WTC11 (cell line): Measurements from ENCODE around the gene PDZRN3. TPM values are rescaled to one million over a fixed set of nuclear protein-coding genes. Genes with fewer than 3 reads are reported as not detected.

Experiments
- ATAC-seq: fragments of 200-7000 bp; cut with Tn5 transposase; 2 replicates; pipeline ENCODE4 v1.10.0; 2021; ENCODE audit warnings: mild to moderate bottlenecking, moderate library complexity
- CTCF ChIA-PET: fragments of 300-600 bp; sonication (Branson Sonifier 250); formaldehyde crosslinking; loops from one replicate; lab custom pipeline; 2021; ENCODE audit warnings: antibody characterized with exemption; lab: Charles Lee
- POLR2A ChIA-PET: fragments of 350-600 bp; sonication (Branson Sonifier 250); formaldehyde crosslinking; loops from one replicate; lab custom pipeline; 2021; ENCODE audit warnings: antibody characterized with exemption; lab: Charles Lee
- DNase-seq: peaks from one replicate; pipeline ENCODE4 v3.0.0; 2021; ENCODE audit warnings: low spot score
- H3K27ac Mint-ChIP-seq: 2 replicates; pipeline ENCODE4 v1.8.0; 2021; ENCODE audit warnings: mixed read lengths
- H3K27me3 Mint-ChIP-seq: 2 replicates; pipeline ENCODE4 v1.8.0; 2021; ENCODE audit warnings: low read depth, mild to moderate bottlenecking, moderate library complexity, mixed read lengths
- H3K36me3 Mint-ChIP-seq: 2 replicates; pipeline ENCODE4 v1.8.0; 2021; ENCODE audit warnings: mixed read lengths
- H3K4me1 Mint-ChIP-seq: 2 replicates; pipeline ENCODE4 v1.8.0; 2022; ENCODE audit warnings: mixed read lengths
- H3K4me3 Mint-ChIP-seq: 2 replicates; pipeline ENCODE4 v1.8.0; 2021; ENCODE audit warnings: mild to moderate bottlenecking, moderate library complexity, mixed read lengths
- H3K9me3 Mint-ChIP-seq: 2 replicates; pipeline ENCODE4 v1.8.0; 2021; ENCODE audit warnings: mixed read lengths
- FOXJ3 ChIP-seq: sonication (generic); formaldehyde crosslinking; IDR thresholded peaks from 2 replicates; pipeline ENCODE4 v1.9.0; 2021; ENCODE audit warnings: missing genetic modification reagents, mild to moderate bottlenecking, borderline replicate concordance
- GRHL2 ChIP-seq: fragments of 250-450 bp; sonication (Bioruptor Pico); IDR thresholded peaks from 2 replicates; pipeline ENCODE4 v1.8.0; 2022; ENCODE audit warnings: mild to moderate bottlenecking, moderate library complexity; ENCODE audit not compliant: insufficient replicate concordance, severe bottlenecking
- JUN ChIP-seq: sonication (generic); formaldehyde crosslinking; IDR thresholded peaks from 2 replicates; pipeline ENCODE4 v1.8.0; 2023; ENCODE audit warnings: mild to moderate bottlenecking, missing genetic modification reagents
- NFATC4 ChIP-seq: fragments of 250-450 bp; sonication (Bioruptor Pico); IDR thresholded peaks from 2 replicates; pipeline ENCODE4 v1.9.0; 2021; ENCODE audit warnings: mild to moderate bottlenecking
- OVOL2 ChIP-seq: fragments of 250-450 bp; sonication (Bioruptor Pico); IDR thresholded peaks from 2 replicates; pipeline ENCODE4 v1.9.0; 2021; ENCODE audit warnings: mild to moderate bottlenecking, borderline replicate concordance
- SMAD4 ChIP-seq: sonication (generic); formaldehyde crosslinking; IDR thresholded peaks from 2 replicates; pipeline ENCODE4 v1.8.0; 2022; ENCODE audit warnings: mild to moderate bottlenecking, missing genetic modification reagents
- SP1 ChIP-seq: sonication (generic); formaldehyde crosslinking; conservative IDR thresholded peaks from 2 replicates; pipeline ENCODE4 v1.8.1; 2022; ENCODE audit warnings: missing genetic modification reagents
- TEAD1 ChIP-seq: sonication (generic); formaldehyde crosslinking; IDR thresholded peaks from 2 replicates; pipeline ENCODE4 v1.8.0; 2022; ENCODE audit warnings: mild to moderate bottlenecking, missing genetic modification reagents
- ZNF317 ChIP-seq: sonication (generic); formaldehyde crosslinking; IDR thresholded peaks from 2 replicates; pipeline ENCODE4 v1.8.1; 2023; ENCODE audit warnings: low read depth, mild to moderate bottlenecking, moderate library complexity, missing genetic modification reagents, borderline replicate concordance
- ZNF423 ChIP-seq: fragments of 250-450 bp; sonication (Bioruptor Pico); IDR thresholded peaks from 2 replicates; pipeline ENCODE4 v2.1.2; 2022; ENCODE audit warnings: mild to moderate bottlenecking, moderate library complexity
- total RNA-seq: library from RNA; stranded (reverse); gene quantifications from 3 replicates; pipeline ENCODE4 v1.2.3, GENCODE V29; 2021
- TF ChIP-seq, protein P1 (sequence below): sonication (generic); formaldehyde crosslinking; conservative IDR thresholded peaks from 2 replicates; pipeline ENCODE4 v1.8.1; 2022; ENCODE audit warnings: mild to moderate bottlenecking, missing genetic modification reagents
- TF ChIP-seq, protein P2 (sequence below): fragments of 250-450 bp; sonication (Bioruptor Pico); IDR thresholded peaks from 2 replicates; pipeline ENCODE4 v1.9.0; 2021; ENCODE audit warnings: moderate library complexity, mild to moderate bottlenecking, inconsistent platforms, borderline replicate concordance
- TF ChIP-seq, protein P3 (sequence below): sonication (generic); formaldehyde crosslinking; IDR thresholded peaks from 2 replicates; pipeline ENCODE4 v1.8.0; 2022; ENCODE audit warnings: missing genetic modification reagents
- TF ChIP-seq, protein P4 (sequence below): fragments of 250-450 bp; sonication (Bioruptor Pico); IDR thresholded peaks from 2 replicates; pipeline ENCODE4 v2.1.2; 2022; ENCODE audit warnings: mild to moderate bottlenecking, moderate library complexity
- TF ChIP-seq, protein P5 (sequence below): fragments of 200-600 bp; IDR thresholded peaks from 2 replicates; pipeline ENCODE4 v1.8.0; 2022; ENCODE audit warnings: antibody characterized with exemption
- TF ChIP-seq, protein P6 (sequence below): sonication (generic); formaldehyde crosslinking; IDR thresholded peaks from 2 replicates; pipeline ENCODE4 v1.8.1; 2022; ENCODE audit warnings: missing genetic modification reagents, borderline replicate concordance
- TF ChIP-seq, protein P7 (sequence below): sonication (generic); formaldehyde crosslinking; IDR thresholded peaks from 2 replicates; pipeline ENCODE4 v1.8.1; 2023; ENCODE audit warnings: mild to moderate bottlenecking, moderate library complexity, missing genetic modification reagents
- TF ChIP-seq, protein P8 (sequence below): sonication (generic); formaldehyde crosslinking; IDR thresholded peaks from 2 replicates; pipeline ENCODE4 v1.8.1; 2023; ENCODE audit warnings: mild to moderate bottlenecking, missing genetic modification reagents
- TF ChIP-seq, protein P9 (sequence below): sonication (generic); formaldehyde crosslinking; IDR thresholded peaks from 2 replicates; pipeline ENCODE4 v1.8.0; 2022; ENCODE audit warnings: mild to moderate bottlenecking, missing genetic modification reagents

Gene PDZRN3
- total RNA-seq, 1 experiment from 2014 or later = 9.5 TPM

DNA sequence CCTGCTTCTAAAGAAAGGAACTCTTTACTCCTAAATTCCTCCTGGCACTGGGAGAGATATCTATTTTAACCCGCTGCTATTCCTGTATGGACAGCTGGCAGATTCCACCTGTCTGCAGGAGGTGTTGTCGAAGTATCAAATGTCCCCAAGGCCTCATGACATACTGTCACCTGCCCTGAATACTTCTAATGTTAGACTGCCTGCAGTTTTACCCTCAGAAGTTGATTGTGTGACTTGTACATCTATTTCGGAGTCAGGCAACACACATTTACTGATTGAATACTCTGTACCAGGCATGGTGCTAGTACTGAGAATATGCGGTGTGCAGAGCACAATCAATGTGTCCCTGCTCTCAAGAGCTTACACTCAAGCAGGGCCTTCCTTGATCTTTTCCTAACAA, 38.6 kb downstream of the PDZRN3 start:
- H3K9me3 Mint-ChIP-seq = peaks cover 6% of the 10 kb centered on the region; the same call in 1 of the 2 replicates
- peaks cover 21% of the 10 kb centered on the region for H3K4me1 Mint-ChIP-seq
- peaks cover 31% of the 10 kb centered on the region for H3K27me3 Mint-ChIP-seq
- no peak for TF ChIP-seq JUN (CRISPR knock-in tag)
- TF ChIP-seq, protein P1, sequence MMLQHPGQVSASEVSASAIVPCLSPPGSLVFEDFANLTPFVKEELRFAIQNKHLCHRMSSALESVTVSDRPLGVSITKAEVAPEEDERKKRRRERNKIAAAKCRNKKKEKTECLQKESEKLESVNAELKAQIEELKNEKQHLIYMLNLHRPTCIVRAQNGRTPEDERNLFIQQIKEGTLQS (CRISPR knock-in tag) = no peak
- no peak for TF ChIP-seq OVOL2 (CRISPR knock-in tag)
- no peak for TF ChIP-seq SMAD4 (CRISPR knock-in tag)
- no peak for TF ChIP-seq GRHL2
- TF ChIP-seq, protein P2, sequence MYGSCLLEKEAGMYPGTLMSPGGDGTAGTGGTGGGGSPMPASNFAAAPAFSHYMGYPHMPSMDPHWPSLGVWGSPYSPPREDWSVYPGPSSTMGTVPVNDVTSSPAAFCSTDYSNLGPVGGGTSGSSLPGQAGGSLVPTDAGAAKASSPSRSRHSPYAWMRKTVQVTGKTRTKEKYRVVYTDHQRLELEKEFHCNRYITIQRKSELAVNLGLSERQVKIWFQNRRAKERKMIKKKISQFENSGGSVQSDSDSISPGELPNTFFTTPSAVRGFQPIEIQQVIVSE (CRISPR knock-in tag) = no peak
- TF ChIP-seq TEAD1 (CRISPR knock-in tag) = no peak
- TF ChIP-seq, protein P3, sequence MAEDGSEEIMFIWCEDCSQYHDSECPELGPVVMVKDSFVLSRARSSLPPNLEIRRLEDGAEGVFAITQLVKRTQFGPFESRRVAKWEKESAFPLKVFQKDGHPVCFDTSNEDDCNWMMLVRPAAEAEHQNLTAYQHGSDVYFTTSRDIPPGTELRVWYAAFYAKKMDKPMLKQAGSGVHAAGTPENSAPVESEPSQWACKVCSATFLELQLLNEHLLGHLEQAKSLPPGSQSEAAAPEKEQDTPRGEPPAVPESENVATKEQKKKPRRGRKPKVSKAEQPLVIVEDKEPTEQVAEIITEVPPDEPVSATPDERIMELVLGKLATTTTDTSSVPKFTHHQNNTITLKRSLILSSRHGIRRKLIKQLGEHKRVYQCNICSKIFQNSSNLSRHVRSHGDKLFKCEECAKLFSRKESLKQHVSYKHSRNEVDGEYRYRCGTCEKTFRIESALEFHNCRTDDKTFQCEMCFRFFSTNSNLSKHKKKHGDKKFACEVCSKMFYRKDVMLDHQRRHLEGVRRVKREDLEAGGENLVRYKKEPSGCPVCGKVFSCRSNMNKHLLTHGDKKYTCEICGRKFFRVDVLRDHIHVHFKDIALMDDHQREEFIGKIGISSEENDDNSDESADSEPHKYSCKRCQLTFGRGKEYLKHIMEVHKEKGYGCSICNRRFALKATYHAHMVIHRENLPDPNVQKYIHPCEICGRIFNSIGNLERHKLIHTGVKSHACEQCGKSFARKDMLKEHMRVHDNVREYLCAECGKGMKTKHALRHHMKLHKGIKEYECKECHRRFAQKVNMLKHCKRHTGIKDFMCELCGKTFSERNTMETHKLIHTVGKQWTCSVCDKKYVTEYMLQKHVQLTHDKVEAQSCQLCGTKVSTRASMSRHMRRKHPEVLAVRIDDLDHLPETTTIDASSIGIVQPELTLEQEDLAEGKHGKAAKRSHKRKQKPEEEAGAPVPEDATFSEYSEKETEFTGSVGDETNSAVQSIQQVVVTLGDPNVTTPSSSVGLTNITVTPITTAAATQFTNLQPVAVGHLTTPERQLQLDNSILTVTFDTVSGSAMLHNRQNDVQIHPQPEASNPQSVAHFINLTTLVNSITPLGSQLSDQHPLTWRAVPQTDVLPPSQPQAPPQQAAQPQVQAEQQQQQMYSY (CRISPR knock-in tag) = no peak
- TF ChIP-seq, protein P4, sequence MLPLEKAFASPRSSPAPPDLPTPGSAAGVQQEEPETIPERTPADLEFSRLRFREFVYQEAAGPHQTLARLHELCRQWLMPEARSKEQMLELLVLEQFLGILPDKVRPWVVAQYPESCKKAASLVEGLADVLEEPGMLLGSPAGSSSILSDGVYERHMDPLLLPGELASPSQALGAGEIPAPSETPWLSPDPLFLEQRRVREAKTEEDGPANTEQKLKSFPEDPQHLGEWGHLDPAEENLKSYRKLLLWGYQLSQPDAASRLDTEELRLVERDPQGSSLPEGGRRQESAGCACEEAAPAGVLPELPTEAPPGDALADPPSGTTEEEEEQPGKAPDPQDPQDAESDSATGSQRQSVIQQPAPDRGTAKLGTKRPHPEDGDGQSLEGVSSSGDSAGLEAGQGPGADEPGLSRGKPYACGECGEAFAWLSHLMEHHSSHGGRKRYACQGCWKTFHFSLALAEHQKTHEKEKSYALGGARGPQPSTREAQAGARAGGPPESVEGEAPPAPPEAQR (CRISPR knock-in tag) = no peak
- TF ChIP-seq, protein P5, sequence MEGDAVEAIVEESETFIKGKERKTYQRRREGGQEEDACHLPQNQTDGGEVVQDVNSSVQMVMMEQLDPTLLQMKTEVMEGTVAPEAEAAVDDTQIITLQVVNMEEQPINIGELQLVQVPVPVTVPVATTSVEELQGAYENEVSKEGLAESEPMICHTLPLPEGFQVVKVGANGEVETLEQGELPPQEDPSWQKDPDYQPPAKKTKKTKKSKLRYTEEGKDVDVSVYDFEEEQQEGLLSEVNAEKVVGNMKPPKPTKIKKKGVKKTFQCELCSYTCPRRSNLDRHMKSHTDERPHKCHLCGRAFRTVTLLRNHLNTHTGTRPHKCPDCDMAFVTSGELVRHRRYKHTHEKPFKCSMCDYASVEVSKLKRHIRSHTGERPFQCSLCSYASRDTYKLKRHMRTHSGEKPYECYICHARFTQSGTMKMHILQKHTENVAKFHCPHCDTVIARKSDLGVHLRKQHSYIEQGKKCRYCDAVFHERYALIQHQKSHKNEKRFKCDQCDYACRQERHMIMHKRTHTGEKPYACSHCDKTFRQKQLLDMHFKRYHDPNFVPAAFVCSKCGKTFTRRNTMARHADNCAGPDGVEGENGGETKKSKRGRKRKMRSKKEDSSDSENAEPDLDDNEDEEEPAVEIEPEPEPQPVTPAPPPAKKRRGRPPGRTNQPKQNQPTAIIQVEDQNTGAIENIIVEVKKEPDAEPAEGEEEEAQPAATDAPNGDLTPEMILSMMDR = no peak
- no peak for TF ChIP-seq ZNF317 (CRISPR knock-in tag)
- TF ChIP-seq, protein P6, sequence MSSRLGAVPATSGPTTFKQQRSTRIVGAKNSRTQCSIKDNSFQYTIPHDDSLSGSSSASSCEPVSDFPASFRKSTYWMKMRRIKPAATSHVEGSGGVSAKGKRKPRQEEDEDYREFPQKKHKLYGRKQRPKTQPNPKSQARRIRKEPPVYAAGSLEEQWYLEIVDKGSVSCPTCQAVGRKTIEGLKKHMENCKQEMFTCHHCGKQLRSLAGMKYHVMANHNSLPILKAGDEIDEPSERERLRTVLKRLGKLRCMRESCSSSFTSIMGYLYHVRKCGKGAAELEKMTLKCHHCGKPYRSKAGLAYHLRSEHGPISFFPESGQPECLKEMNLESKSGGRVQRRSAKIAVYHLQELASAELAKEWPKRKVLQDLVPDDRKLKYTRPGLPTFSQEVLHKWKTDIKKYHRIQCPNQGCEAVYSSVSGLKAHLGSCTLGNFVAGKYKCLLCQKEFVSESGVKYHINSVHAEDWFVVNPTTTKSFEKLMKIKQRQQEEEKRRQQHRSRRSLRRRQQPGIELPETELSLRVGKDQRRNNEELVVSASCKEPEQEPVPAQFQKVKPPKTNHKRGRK (CRISPR knock-in tag) = no peak
- ATAC-seq = no peak
- no peak for DNase-seq
- H3K4me3 Mint-ChIP-seq = no peak overlapping the region
- peaks cover 3% of the 10 kb centered on the region; the same call in 1 of the 2 replicates for H3K36me3 Mint-ChIP-seq
- CTCF ChIA-PET = no interaction called here
- POLR2A ChIA-PET = no interaction called here
- no peak overlapping the region for H3K27ac Mint-ChIP-seq

DNA sequence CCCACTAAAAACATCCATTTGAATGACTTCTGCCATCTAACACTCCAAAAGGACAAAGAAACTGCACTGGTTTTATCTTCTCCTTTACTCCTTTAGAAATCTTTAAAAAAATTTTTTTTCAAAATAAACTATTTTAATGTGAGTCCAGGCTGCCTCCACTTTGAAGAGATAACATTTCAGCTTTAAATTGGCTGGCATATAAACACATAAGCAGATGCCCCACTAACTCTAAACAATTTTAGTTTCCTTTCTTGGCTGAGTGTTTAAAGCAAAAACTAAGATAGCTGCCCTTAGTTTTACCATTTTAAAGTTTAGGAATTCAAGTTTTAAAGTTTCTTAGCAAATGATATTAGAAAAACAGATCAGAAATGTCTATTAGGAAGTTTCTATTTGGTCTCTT, 39.9 kb downstream of the PDZRN3 start:
- ChIA-PET CTCF (no interaction called here), POLR2A (no interaction called here)
- ATAC-seq (no peak), DNase-seq (no peak)
- Mint-ChIP-seq H3K4me1 (peaks cover 16% of the 10 kb centered on the region), H3K4me3 (no peak overlapping the region), H3K27me3 (peaks cover 18% of the 10 kb centered on the region), H3K27ac (no peak overlapping the region), H3K36me3 (peaks cover 3% of the 10 kb centered on the region; the same call in 1 of the 2 replicates), H3K9me3 (peaks cover 6% of the 10 kb centered on the region; the same call in 1 of the 2 replicates)
- TF ChIP-seq, protein P1 (CRISPR knock-in tag) = no peak
- TF ChIP-seq, protein P7, sequence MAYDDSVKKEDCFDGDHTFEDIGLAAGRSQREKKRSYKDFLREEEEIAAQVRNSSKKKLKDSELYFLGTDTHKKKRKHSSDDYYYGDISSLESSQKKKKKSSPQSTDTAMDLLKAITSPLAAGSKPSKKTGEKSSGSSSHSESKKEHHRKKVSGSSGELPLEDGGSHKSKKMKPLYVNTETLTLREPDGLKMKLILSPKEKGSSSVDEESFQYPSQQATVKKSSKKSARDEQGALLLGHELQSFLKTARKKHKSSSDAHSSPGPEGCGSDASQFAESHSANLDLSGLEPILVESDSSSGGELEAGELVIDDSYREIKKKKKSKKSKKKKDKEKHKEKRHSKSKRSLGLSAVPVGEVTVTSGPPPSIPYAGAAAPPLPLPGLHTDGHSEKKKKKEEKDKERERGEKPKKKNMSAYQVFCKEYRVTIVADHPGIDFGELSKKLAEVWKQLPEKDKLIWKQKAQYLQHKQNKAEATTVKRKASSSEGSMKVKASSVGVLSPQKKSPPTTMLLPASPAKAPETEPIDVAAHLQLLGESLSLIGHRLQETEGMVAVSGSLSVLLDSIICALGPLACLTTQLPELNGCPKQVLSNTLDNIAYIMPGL (CRISPR knock-in tag) = no peak
- TF ChIP-seq SP1 (CRISPR knock-in tag) (no peak), NFATC4 (CRISPR knock-in tag) (no peak), FOXJ3 (CRISPR knock-in tag) (no peak), ZNF423 (no peak)
- TF ChIP-seq, protein P8, sequence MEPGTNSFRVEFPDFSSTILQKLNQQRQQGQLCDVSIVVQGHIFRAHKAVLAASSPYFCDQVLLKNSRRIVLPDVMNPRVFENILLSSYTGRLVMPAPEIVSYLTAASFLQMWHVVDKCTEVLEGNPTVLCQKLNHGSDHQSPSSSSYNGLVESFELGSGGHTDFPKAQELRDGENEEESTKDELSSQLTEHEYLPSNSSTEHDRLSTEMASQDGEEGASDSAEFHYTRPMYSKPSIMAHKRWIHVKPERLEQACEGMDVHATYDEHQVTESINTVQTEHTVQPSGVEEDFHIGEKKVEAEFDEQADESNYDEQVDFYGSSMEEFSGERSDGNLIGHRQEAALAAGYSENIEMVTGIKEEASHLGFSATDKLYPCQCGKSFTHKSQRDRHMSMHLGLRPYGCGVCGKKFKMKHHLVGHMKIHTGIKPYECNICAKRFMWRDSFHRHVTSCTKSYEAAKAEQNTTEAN (CRISPR knock-in tag) = no peak
- TF ChIP-seq, protein P9, sequence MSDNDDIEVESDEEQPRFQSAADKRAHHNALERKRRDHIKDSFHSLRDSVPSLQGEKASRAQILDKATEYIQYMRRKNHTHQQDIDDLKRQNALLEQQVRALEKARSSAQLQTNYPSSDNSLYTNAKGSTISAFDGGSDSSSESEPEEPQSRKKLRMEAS = no peak
- TF ChIP-seq, protein P4 (CRISPR knock-in tag) = no peak
